Kidney epithelial cell (primary cell): ENCODE data around the gene LRP1. TPM values are rescaled to one million over a fixed set of nuclear protein-coding genes. Genes with fewer than 3 reads are reported as not detected.

Source experiments
- DNase-seq: peaks from one replicate; pipeline ENCODE4 v3.0.0-alpha.2; 2010; ENCODE audit warnings: low read depth
- H3K27me3 ChIP-seq: 2 replicates; pipeline ENCODE4 v1.6.0; 2011; ENCODE audit warnings: low read length; ENCODE audit not compliant: control insufficient read depth, insufficient read depth
- H3K36me3 ChIP-seq: 2 replicates; pipeline ENCODE4 v1.5.1; 2011; ENCODE audit warnings: low read length; ENCODE audit not compliant: control insufficient read depth, insufficient read depth
- H3K4me3 ChIP-seq: 2 replicates; pipeline ENCODE4 v1.5.1; 2011; ENCODE audit warnings: low read depth, mild to moderate bottlenecking, control low read depth, low read length
- total RNA-seq: library from RNA; depleted of rRNA; stranded (reverse); fragments of >200 nt; gene quantifications from 2 replicates; pipeline ENCODE4 v1.2.3, GENCODE V29; 2015
- TF ChIP-seq, protein P1 (sequence below): IDR thresholded peaks from 2 replicates; pipeline ENCODE4 v1.5.1; 2011; ENCODE audit warnings: mild to moderate bottlenecking, moderate library complexity, low read length, control low read depth, inconsistent platforms; ENCODE audit not compliant: insufficient read depth, poor library complexity, severe bottlenecking

The LRP1 gene
- total RNA-seq, 1 donor from 2014 or later = 40.2 TPM

- DNase-seq = no peak
- Histone ChIP-seq H3K27me3 (no peaks in the 10 kb centered on the region), H3K36me3 (no peaks in the 10 kb centered on the region), H3K4me3 (no peak overlapping the region)
- TF ChIP-seq, protein P1, sequence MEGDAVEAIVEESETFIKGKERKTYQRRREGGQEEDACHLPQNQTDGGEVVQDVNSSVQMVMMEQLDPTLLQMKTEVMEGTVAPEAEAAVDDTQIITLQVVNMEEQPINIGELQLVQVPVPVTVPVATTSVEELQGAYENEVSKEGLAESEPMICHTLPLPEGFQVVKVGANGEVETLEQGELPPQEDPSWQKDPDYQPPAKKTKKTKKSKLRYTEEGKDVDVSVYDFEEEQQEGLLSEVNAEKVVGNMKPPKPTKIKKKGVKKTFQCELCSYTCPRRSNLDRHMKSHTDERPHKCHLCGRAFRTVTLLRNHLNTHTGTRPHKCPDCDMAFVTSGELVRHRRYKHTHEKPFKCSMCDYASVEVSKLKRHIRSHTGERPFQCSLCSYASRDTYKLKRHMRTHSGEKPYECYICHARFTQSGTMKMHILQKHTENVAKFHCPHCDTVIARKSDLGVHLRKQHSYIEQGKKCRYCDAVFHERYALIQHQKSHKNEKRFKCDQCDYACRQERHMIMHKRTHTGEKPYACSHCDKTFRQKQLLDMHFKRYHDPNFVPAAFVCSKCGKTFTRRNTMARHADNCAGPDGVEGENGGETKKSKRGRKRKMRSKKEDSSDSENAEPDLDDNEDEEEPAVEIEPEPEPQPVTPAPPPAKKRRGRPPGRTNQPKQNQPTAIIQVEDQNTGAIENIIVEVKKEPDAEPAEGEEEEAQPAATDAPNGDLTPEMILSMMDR = no peak
Observed at GRCh38 chr12:57190037-57190436, 61.8 kb downstream of the LRP1 start.

DNA sequence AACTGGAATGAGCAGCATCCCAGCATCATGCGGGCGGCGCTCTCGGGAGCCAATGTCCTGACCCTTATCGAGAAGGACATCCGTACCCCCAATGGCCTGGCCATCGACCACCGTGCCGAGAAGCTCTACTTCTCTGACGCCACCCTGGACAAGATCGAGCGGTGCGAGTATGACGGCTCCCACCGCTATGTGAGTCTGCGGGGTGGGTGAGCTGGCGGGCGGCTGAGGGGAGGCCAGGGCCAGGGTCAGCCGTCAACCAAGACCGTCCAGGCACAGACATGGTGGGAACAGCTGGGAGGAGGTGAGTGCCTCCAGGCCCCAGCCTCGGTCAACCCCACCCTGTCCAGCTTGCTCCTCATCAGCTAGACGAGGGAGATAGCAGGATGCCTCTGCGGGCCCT is 62.5 kb downstream of the LRP1 start:
- DNase-seq = no peak
- Histone ChIP-seq H3K27me3 (no peaks in the 10 kb centered on the region), H3K4me3 (no peak overlapping the region), H3K36me3 (no peaks in the 10 kb centered on the region)
- TF ChIP-seq, protein P1 = no peak

GRCh38 chr12:57191410-57191809 is 63.1 kb downstream of the LRP1 start:
- Histone ChIP-seq H3K36me3 (no peaks in the 10 kb centered on the region), H3K27me3 (no peaks in the 10 kb centered on the region), H3K4me3 (no peak overlapping the region)
- TF ChIP-seq, protein P1 = no peak
- DNase-seq = no peak

GRCh38 chr12:57192920-57193319 is 64.6 kb downstream of the LRP1 start:
- TF ChIP-seq, protein P1 = no peak
- H3K4me3 ChIP-seq = no peak overlapping the region
- H3K36me3 ChIP-seq = no peaks in the 10 kb centered on the region
- no peaks in the 10 kb centered on the region for H3K27me3 ChIP-seq
- no peak for DNase-seq

GRCh38 chr12:57193706-57194245 is 65.5 kb downstream of the LRP1 start:
- no peaks in the 10 kb centered on the region for H3K27me3 ChIP-seq
- H3K4me3 ChIP-seq = no peak overlapping the region
- TF ChIP-seq, protein P1 = no peak
- no peaks in the 10 kb centered on the region for H3K36me3 ChIP-seq
- no peak for DNase-seq

DNA sequence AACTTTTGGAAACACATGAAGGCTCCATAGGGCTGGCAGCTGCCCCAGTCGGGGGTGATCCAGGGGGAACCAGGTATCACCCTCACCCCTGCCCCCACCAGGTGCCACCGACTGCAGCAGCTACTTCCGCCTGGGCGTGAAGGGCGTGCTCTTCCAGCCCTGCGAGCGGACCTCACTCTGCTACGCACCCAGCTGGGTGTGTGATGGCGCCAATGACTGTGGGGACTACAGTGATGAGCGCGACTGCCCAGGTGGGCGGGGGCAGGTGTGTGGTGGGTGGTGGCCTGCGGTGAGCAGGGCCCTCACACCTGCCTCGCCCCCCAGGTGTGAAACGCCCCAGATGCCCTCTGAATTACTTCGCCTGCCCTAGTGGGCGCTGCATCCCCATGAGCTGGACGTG is 66.0 kb downstream of the LRP1 start:
- no peak for DNase-seq
- Histone ChIP-seq H3K36me3 (no peaks in the 10 kb centered on the region), H3K27me3 (no peaks in the 10 kb centered on the region), H3K4me3 (no peak overlapping the region)
- TF ChIP-seq, protein P1 = no peak
